Activated B cell treated with CpG ODN at 0.5 μM for 24 hours (primary cell): ENCODE data around the gene COL13A1. TPM values are rescaled to one million over a fixed set of nuclear protein-coding genes. Genes with fewer than 3 reads are reported as not detected.

Experiments used
- ATAC-seq: fragments of 200-7000 bp; cut with Tn5 transposase; one replicate; pipeline ENCODE4 v1.10.0; 2021; ENCODE audit warnings: low read depth, mild to moderate bottlenecking, moderate library complexity
- CTCF ChIA-PET: fragments of 350-600 bp; sonication (Branson Sonifier 250); formaldehyde crosslinking; loops from one replicate; lab custom pipeline; 2021; ENCODE audit warnings: antibody characterized with exemption; lab: Charles Lee
- POLR2A ChIA-PET: fragments of 350-600 bp; sonication (Branson Sonifier 250); formaldehyde crosslinking; loops from one replicate; lab custom pipeline; 2021; ENCODE audit warnings: antibody characterized with exemption; lab: Charles Lee
- DNase-seq: peaks from one replicate; pipeline ENCODE4 v3.0.0; 2022
- H3K27ac Mint-ChIP-seq: one replicate; pipeline ENCODE4 v1.8.0; 2020; ENCODE audit warnings: mixed read lengths
- H3K27me3 Mint-ChIP-seq: one replicate; pipeline ENCODE4 v1.8.0; 2021; ENCODE audit warnings: mixed read lengths
- H3K36me3 Mint-ChIP-seq: one replicate; pipeline ENCODE4 v1.8.0; 2021; ENCODE audit warnings: low read depth, mixed read lengths
- H3K4me1 Mint-ChIP-seq: one replicate; pipeline ENCODE4 v1.8.0; 2021; ENCODE audit warnings: mixed read lengths
- H3K4me3 Mint-ChIP-seq: one replicate; pipeline ENCODE4 v1.8.0; 2020; ENCODE audit warnings: mild to moderate bottlenecking, mixed read lengths
- H3K9me3 Mint-ChIP-seq: one replicate; pipeline ENCODE4 v1.8.0; 2020; ENCODE audit warnings: mixed read lengths
- CTCF ChIP-seq: fragments of 200-600 bp; IDR thresholded peaks from one replicate; pipeline ENCODE4 v1.8.0; 2022; ENCODE audit warnings: antibody characterized with exemption, mild to moderate bottlenecking
- intact Hi-C: fragments of 100-400 bp; cut with micrococcal nuclease; formaldehyde crosslinking; loops from one replicate; pipeline ENCODE4 v1.15.1; 2024
- total RNA-seq: library from RNA; stranded (reverse); gene quantifications from 2 replicates; pipeline ENCODE4 v1.2.3, GENCODE V29; 2022

Gene COL13A1
- total RNA-seq, 1 donor from 2014 or later: not detected

DNA sequence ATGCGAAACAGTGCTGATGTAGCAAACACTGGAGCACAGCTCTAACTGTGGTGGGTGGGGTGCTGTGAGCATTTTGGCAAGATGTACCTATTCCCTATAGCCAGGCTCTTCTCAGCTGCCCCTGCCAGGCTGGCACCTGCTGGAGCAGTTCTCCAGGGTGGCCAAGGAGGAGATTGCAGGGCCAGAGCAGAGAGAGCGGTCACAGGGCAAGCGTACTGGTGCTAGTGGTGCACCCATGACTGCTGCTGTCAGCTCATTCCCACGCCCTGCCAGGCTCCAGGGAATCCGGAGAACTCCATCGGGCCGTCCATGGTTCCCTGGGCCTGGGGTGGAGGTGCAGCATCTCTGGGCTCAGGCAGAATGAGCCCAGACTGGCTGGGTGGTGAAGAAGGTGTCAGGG is 2.1 kb downstream of the COL13A1 start:
- POLR2A ChIA-PET: no interaction called here
- no peak for TF ChIP-seq CTCF
- intact Hi-C loops: no loop called here
- CTCF ChIA-PET: no interaction called here
- DNase-seq (no peak), ATAC-seq (no peak)
- no peak overlapping the region for H3K27ac Mint-ChIP-seq
- H3K9me3 Mint-ChIP-seq: no peaks in the 10 kb centered on the region
- no peaks in the 10 kb centered on the region for H3K36me3 Mint-ChIP-seq
- no peak overlapping the region for H3K4me3 Mint-ChIP-seq
- peaks cover 46% of the 10 kb centered on the region for H3K27me3 Mint-ChIP-seq
- H3K4me1 Mint-ChIP-seq: peaks cover 4% of the 10 kb centered on the region

DNA sequence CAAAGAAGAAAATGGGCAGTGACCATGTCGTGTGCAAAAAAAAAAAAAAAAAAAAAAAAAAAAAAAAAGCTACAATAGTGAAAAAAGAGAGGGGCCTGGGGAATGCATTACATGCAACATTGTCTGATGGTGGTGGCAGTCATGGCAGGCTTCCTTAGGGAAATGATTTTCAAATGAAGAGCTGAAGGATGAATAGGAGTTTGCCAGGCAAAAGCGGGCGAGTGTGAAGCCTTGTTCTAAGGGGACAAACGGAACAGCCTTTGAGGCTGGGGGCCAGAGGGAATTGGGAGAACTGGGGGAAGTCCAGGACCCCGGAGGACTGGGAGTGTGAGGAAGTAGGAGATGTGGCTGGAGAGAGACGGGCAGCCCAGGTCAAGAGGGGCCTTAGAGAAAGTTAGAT is 3.1 kb downstream of the COL13A1 start:
- CTCF ChIA-PET: no interaction called here
- H3K27me3 Mint-ChIP-seq: peaks cover 42% of the 10 kb centered on the region
- peaks cover 4% of the 10 kb centered on the region for H3K4me1 Mint-ChIP-seq
- intact Hi-C loops: no loop called here
- H3K9me3 Mint-ChIP-seq: no peaks in the 10 kb centered on the region
- H3K27ac Mint-ChIP-seq: no peak overlapping the region
- no peak for DNase-seq
- no peak for TF ChIP-seq CTCF
- no peaks in the 10 kb centered on the region for H3K36me3 Mint-ChIP-seq
- ATAC-seq: no peak
- POLR2A ChIA-PET: no interaction called here
- no peak overlapping the region for H3K4me3 Mint-ChIP-seq

DNA sequence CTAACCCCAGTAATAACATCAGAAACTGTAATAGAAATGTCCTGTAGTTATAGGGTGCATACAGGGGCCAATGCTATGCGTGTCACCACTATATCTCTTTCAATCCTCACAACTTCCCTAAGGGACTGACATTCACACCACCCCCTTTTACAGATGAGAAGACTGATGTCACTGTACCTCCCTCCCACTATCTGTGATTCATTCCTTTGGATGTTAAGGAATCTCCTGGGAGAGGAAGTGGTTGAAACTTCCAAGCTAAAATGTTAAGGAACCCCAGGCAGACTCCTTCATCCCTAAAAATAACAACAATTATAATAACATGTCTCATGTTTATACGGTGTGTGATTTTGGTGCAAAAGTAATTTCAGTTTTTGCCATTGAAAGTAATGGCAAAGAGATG is 5.4 kb downstream of the COL13A1 start:
- POLR2A ChIA-PET: no interaction called here
- no peaks in the 10 kb centered on the region for H3K9me3 Mint-ChIP-seq
- H3K36me3 Mint-ChIP-seq: no peaks in the 10 kb centered on the region
- CTCF ChIA-PET: no interaction called here
- no peak for TF ChIP-seq CTCF
- H3K4me1 Mint-ChIP-seq: no peaks in the 10 kb centered on the region
- peaks cover 25% of the 10 kb centered on the region for H3K27me3 Mint-ChIP-seq
- DNase-seq (no peak), ATAC-seq (no peak)
- intact Hi-C loops: no loop called here
- no peak overlapping the region for H3K27ac Mint-ChIP-seq
- H3K4me3 Mint-ChIP-seq: no peak overlapping the region

DNA sequence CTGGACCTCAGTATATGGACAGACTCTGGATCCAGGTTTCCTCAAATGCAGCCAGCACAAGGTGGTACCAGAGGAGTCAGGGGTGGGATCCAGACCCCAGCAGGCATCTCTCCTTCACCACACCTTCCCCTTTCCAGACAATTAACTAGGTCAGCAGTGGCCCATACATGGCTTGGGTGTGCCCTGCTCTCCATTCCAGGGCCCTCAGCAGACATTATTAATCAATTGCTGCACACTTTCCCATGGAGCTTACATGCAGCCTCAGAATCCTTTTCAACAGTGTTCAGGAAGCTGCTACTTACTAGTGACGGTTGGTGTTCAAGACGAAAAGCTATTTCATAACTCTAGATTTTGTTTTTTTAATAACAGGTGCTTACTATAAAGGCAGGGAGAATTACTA is 6.0 kb downstream of the COL13A1 start:
- Mint-ChIP-seq H3K4me3 (no peak overlapping the region), H3K27ac (no peak overlapping the region), H3K27me3 (peaks cover 24% of the 10 kb centered on the region), H3K9me3 (no peaks in the 10 kb centered on the region), H3K36me3 (no peaks in the 10 kb centered on the region), H3K4me1 (no peaks in the 10 kb centered on the region)
- POLR2A ChIA-PET: no interaction called here
- TF ChIP-seq CTCF: no peak
- ATAC-seq: no peak
- CTCF ChIA-PET: no interaction called here
- intact Hi-C loops: no loop called here
- DNase-seq: no peak

- TF ChIP-seq CTCF: no peak
- no peak overlapping the region for H3K4me3 Mint-ChIP-seq
- DNase-seq: no peak
- no peaks in the 10 kb centered on the region for H3K4me1 Mint-ChIP-seq
- no peak for ATAC-seq
- H3K9me3 Mint-ChIP-seq: no peaks in the 10 kb centered on the region
- ChIA-PET CTCF (no interaction called here), POLR2A (no interaction called here)
- intact Hi-C loops: no loop called here
- H3K27ac Mint-ChIP-seq: no peak overlapping the region
- H3K36me3 Mint-ChIP-seq: no peaks in the 10 kb centered on the region
- peaks cover 11% of the 10 kb centered on the region for H3K27me3 Mint-ChIP-seq
These were observed 7.6 kb downstream of the COL13A1 start for GRCh38 chr10:69809318-69809717.
